Measurements from ENCODE around the gene ASTN1.

DNA sequence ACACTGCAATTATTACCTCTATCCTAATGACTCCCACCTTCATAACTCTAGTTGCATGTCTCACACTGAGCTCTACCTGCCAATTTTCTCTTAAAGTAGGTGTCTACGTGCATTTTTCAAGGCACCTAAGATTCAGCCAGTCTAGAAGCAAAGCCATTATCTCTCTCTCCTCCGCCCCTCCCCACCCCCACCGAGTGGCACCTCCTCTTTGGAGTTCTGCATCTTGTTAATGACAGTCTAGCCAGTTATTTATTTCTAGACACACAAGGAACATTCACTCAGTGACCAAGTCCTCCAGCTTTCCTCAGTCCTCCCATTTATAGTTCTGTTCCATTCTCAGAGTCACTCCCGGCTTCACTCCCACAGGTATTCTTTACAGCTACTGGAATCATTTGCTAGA, 47.6 kb downstream of the ASTN1 start:
- TF ChIP-seq CTCF (IDR thresholded peaks at IDR 0.05): no peak
- TF ChIP-seq POLR2A (IDR thresholded peaks at IDR 0.05): no peak

Measured in heart left ventricle (tissue), 13 donors.